Hepatocyte (in vitro differentiated cells): ENCODE results near the gene ICAM4.

Experiments
- CTCF ChIP-seq: fragments of 200-600 bp; sonication (generic); IDR thresholded peaks from 2 replicates; pipeline ENCODE4 v1.5.1; 2016; ENCODE audit warnings: antibody characterized with exemption, mild to moderate bottlenecking; ENCODE audit not compliant: poor library complexity
- EZH2phosphoT487 ChIP-seq: fragments of 200-600 bp; sonication (generic); IDR thresholded peaks from one replicate; pipeline ENCODE4 v1.6.1; 2018; ENCODE audit warnings: antibody characterized with exemption, mild to moderate bottlenecking, low read depth, moderate library complexity; ENCODE audit not compliant: unreplicated experiment, severe bottlenecking

GRCh38 chr19:10259162-10259905, 27.4 kb upstream of the ICAM4 start:
- no peak for TF ChIP-seq EZH2phosphoT487
- peak; percentile 78 for TF ChIP-seq CTCF
